WERI-Rb-1 (cell line): ENCODE data around the gene DCAF11.
A peak's percentile ranks its signal among the peaks of the same experiment; 100 is the strongest.

Experiments
- DNase-seq: peaks from one replicate; pipeline ENCODE4 v3.0.0-alpha.2; 2020
- H3K27ac ChIP-seq: fragments of 250-450 bp; sonication (Bioruptor Pico); 2 replicates; pipeline ENCODE4 v1.5.1; 2020; ENCODE audit warnings: mild to moderate bottlenecking, moderate library complexity
- H3K27me3 ChIP-seq: fragments of 250-450 bp; sonication (Bioruptor Pico); 2 replicates; pipeline ENCODE4 v1.5.1; 2021; ENCODE audit warnings: mild to moderate bottlenecking, low read depth, moderate library complexity; ENCODE audit not compliant: insufficient read depth, severe bottlenecking
- H3K36me3 ChIP-seq: fragments of 250-450 bp; sonication (Bioruptor Pico); 2 replicates; pipeline ENCODE4 v1.5.1; 2020; ENCODE audit warnings: mild to moderate bottlenecking, moderate library complexity
- H3K4me3 ChIP-seq: 2 replicates; pipeline ENCODE4 v1.5.1; 2011; ENCODE audit warnings: low read depth, mild to moderate bottlenecking, control low read depth, low read length
- H3K9me3 ChIP-seq: fragments of 250-450 bp; sonication (Bioruptor Pico); 2 replicates; pipeline ENCODE4 v1.5.1; 2021; ENCODE audit warnings: mild to moderate bottlenecking, moderate library complexity; ENCODE audit not compliant: severe bottlenecking
- CTCF ChIP-seq: IDR thresholded peaks from 2 replicates; pipeline ENCODE4 v1.5.1; 2011; ENCODE audit warnings: low read depth, mild to moderate bottlenecking, control low read depth, inconsistent platforms, low read length

DCAF11 gene

GRCh38 chr14:24077086-24077485, 37.5 kb upstream of the DCAF11 start:
- no peak for DNase-seq
- no peak for TF ChIP-seq CTCF
- H3K27me3 ChIP-seq = no peaks in the 10 kb centered on the region
- H3K9me3 ChIP-seq = no peaks in the 10 kb centered on the region
- no peaks in the 10 kb centered on the region for H3K36me3 ChIP-seq
- H3K4me3 ChIP-seq = no peak overlapping the region
- H3K27ac ChIP-seq = no peak overlapping the region

GRCh38 chr14:24078146-24078545, 36.4 kb upstream of the DCAF11 start:
- TF ChIP-seq CTCF = no peak
- no peaks in the 10 kb centered on the region for H3K9me3 ChIP-seq
- peak; percentile 64 for DNase-seq
- H3K27ac ChIP-seq = peak overlapping the region; percentile 79
- no peaks in the 10 kb centered on the region for H3K27me3 ChIP-seq
- H3K4me3 ChIP-seq = no peak overlapping the region
- H3K36me3 ChIP-seq = no peaks in the 10 kb centered on the region

- peak; percentile 96 for DNase-seq
- Histone ChIP-seq H3K27ac (peak overlapping the region; percentile 94), H3K9me3 (no peaks in the 10 kb centered on the region), H3K36me3 (no peaks in the 10 kb centered on the region), H3K4me3 (peak overlapping the region; percentile 70), H3K27me3 (no peaks in the 10 kb centered on the region)
- TF ChIP-seq CTCF = no peak
Observed at GRCh38 chr14:24079491-24080141, 35.0 kb upstream of the DCAF11 start.

GRCh38 chr14:24080142-24080530, 34.4 kb upstream of the DCAF11 start:
- DNase-seq = no peak
- Histone ChIP-seq H3K4me3 (peak overlapping the region; percentile 70), H3K27ac (peak overlapping the region; percentile 94), H3K9me3 (no peaks in the 10 kb centered on the region), H3K36me3 (no peaks in the 10 kb centered on the region), H3K27me3 (no peaks in the 10 kb centered on the region)
- no peak for TF ChIP-seq CTCF

- H3K36me3 ChIP-seq = no peaks in the 10 kb centered on the region
- peak; percentile 91 for DNase-seq
- peak overlapping the region; percentile 94 for H3K27ac ChIP-seq
- no peak for TF ChIP-seq CTCF
- H3K4me3 ChIP-seq = peak overlapping the region; percentile 70
- no peaks in the 10 kb centered on the region for H3K9me3 ChIP-seq
- no peaks in the 10 kb centered on the region for H3K27me3 ChIP-seq
Observed at GRCh38 chr14:24080888-24081738, 33.5 kb upstream of the DCAF11 start.
